GM20431 (cell line): ENCODE data around the gene PCSK7.
"Not testable (repeated sequence)": the region's sequence is repeated elsewhere in the genome, so short reads cannot be mapped to it uniquely, and the experiment has no call there.

ENCODE experiments used
- in situ Hi-C: fragments of 300-500 bp; cut with MseI, MboI; formaldehyde crosslinking; loops from one replicate; pipeline ENCODE4 v1.15.0; 2020; ENCODE audit warnings: low sequenced_read_pairs; ENCODE audit not compliant: unreplicated experiment

PCSK7 gene

GRCh38 chr11:117218133-117218915 is 13.5 kb downstream of the PCSK7 start:
- in situ Hi-C loops: no loop called here

GRCh38 chr11:117217141-117218084 is 14.5 kb downstream of the PCSK7 start:
- in situ Hi-C loops: no loop called here

- in situ Hi-C loops: no loop called here
These were observed 17.3 kb downstream of the PCSK7 start for GRCh38 chr11:117214404-117215110.

GRCh38 chr11:117212697-117213355 is 19.0 kb downstream of the PCSK7 start:
- in situ Hi-C loops: no loop called here

- in situ Hi-C loops: no loop called here
These were observed 21.3 kb downstream of the PCSK7 start for GRCh38 chr11:117210620-117211019.

GRCh38 chr11:117209351-117210125 is 22.3 kb downstream of the PCSK7 start:
- in situ Hi-C loops: not testable (repeated sequence)

GRCh38 chr11:117208710-117209109 is 23.2 kb downstream of the PCSK7 start:
- in situ Hi-C loops: not testable (repeated sequence)

GRCh38 chr11:117207481-117207880 is 24.4 kb downstream of the PCSK7 start:
- in situ Hi-C loops: not testable (repeated sequence)

GRCh38 chr11:117206859-117207258 is 25.0 kb downstream of the PCSK7 start:
- in situ Hi-C loops: not testable (repeated sequence)

GRCh38 chr11:117206111-117206510 is 25.8 kb downstream of the PCSK7 start:
- in situ Hi-C loops: not testable (repeated sequence)

- in situ Hi-C loops: no loop called here
These were observed 26.6 kb downstream of the PCSK7 start for GRCh38 chr11:117205211-117205818.

GRCh38 chr11:117204283-117205080 is 27.4 kb downstream of the PCSK7 start:
- in situ Hi-C loops: no loop called here

- in situ Hi-C loops: no loop called here
These were observed 28.8 kb downstream of the PCSK7 start for GRCh38 chr11:117203069-117203407.

- in situ Hi-C loops: no loop called here
These were observed 29.3 kb downstream of the PCSK7 start for GRCh38 chr11:117202386-117203068.

GRCh38 chr11:117201658-117202305 is 30.1 kb downstream of the PCSK7 start:
- in situ Hi-C loops: no loop called here

- in situ Hi-C loops: no loop called here
These were observed 30.8 kb downstream of the PCSK7 start for GRCh38 chr11:117200813-117201657.
